Measurements from ENCODE around the gene MYO1G.

MYO1G gene

GRCh38 chr7:44930921-44931320 is 47.9 kb downstream of the MYO1G start:
- no peak for DNase-seq

- no peak for DNase-seq
These were observed 56.5 kb downstream of the MYO1G start for GRCh38 chr7:44922351-44922694.

GRCh38 chr7:44921607-44922350 is 57.0 kb downstream of the MYO1G start:
- peak; percentile 31 for DNase-seq

GRCh38 chr7:44920119-44920518 is 58.7 kb downstream of the MYO1G start:
- no peak for DNase-seq

- DNase-seq: no peak
These were observed 60.8 kb downstream of the MYO1G start for GRCh38 chr7:44918029-44918428.

- no peak for DNase-seq
These were observed 61.4 kb downstream of the MYO1G start for GRCh38 chr7:44917465-44917864.

GRCh38 chr7:44914992-44915607 is 63.7 kb downstream of the MYO1G start:
- DNase-seq: no peak

- DNase-seq: no peak
These were observed 66.0 kb downstream of the MYO1G start for GRCh38 chr7:44912775-44913347.
